ENCODE data around the gene CYP4F22.

Gene CYP4F22

GRCh38 chr19:15498910-15499309 is 9.4 kb upstream of the CYP4F22 start:
- H3K4me1 ChIP-seq (ENCODE audit: low read length) = no peaks in the 10 kb centered on the region
- no peak overlapping the region for H3K9ac ChIP-seq (ENCODE audit: low read length)
- H3K27ac ChIP-seq (ENCODE audit: low read length) = no peak overlapping the region
- H3K79me2 ChIP-seq (ENCODE audit: low read length) = no peaks in the 10 kb centered on the region
- no peak overlapping the region for H3K4me3 ChIP-seq (ENCODE audit: low read length)
- H3K27me3 ChIP-seq (ENCODE audit: low read depth, low read length) = peaks cover 4% of the 10 kb centered on the region; the same call in 1 of the 2 replicates
- H3K9me3 ChIP-seq (ENCODE audit: insufficient read depth, low read length) = no peaks in the 10 kb centered on the region
- no peak for TF ChIP-seq EZH2phosphoT487 (IDR thresholded peaks at IDR 0.05; ENCODE audit: low read depth)
- H3K4me2 ChIP-seq (ENCODE audit: low read length) = no peak overlapping the region
- no peaks in the 10 kb centered on the region for H4K20me1 ChIP-seq (ENCODE audit: insufficient read depth, low read length)
- no peak overlapping the region for H2AFZ ChIP-seq (ENCODE audit: low read depth, low read length)
- H3K36me3 ChIP-seq (replicated peaks; ENCODE audit: low read depth, low read length) = no peaks in the 10 kb centered on the region

DNA sequence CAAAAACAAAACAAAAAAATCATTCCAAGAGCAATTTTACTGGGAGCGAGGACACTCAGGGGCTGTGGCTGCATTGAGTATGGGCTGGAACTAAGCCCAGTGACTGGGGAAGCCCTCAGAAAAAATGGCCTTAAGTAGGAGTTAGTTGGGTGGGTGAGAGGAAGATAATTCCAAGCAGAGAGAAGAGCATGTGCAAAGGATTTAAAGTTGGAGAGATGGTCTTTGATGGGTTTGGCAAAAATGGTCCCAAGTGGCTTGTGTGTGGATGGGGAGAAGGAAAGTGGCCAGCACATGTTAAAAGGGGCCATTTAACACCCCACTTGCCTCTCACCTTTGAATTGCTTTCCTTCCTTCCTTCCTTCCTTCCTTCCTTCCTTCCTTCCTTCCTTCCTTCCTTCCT is 6.7 kb upstream of the CYP4F22 start:
- TF ChIP-seq, protein P1, sequence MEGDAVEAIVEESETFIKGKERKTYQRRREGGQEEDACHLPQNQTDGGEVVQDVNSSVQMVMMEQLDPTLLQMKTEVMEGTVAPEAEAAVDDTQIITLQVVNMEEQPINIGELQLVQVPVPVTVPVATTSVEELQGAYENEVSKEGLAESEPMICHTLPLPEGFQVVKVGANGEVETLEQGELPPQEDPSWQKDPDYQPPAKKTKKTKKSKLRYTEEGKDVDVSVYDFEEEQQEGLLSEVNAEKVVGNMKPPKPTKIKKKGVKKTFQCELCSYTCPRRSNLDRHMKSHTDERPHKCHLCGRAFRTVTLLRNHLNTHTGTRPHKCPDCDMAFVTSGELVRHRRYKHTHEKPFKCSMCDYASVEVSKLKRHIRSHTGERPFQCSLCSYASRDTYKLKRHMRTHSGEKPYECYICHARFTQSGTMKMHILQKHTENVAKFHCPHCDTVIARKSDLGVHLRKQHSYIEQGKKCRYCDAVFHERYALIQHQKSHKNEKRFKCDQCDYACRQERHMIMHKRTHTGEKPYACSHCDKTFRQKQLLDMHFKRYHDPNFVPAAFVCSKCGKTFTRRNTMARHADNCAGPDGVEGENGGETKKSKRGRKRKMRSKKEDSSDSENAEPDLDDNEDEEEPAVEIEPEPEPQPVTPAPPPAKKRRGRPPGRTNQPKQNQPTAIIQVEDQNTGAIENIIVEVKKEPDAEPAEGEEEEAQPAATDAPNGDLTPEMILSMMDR (IDR thresholded peaks at IDR 0.05; ENCODE audit: low read depth, low read length) = no peak
- no peak for TF ChIP-seq EZH2phosphoT487 (IDR thresholded peaks at IDR 0.05; ENCODE audit: low read depth)
- Histone ChIP-seq H3K9ac (ENCODE audit: low read length) (no peak overlapping the region), H2AFZ (ENCODE audit: low read depth, low read length) (no peak overlapping the region), H3K4me3 (ENCODE audit: low read length) (no peak overlapping the region), H3K79me2 (ENCODE audit: low read length) (no peaks in the 10 kb centered on the region), H3K4me2 (ENCODE audit: low read length) (no peak overlapping the region), H3K36me3 (replicated peaks; ENCODE audit: low read depth, low read length) (no peaks in the 10 kb centered on the region), H3K27ac (ENCODE audit: low read length) (no peak overlapping the region), H4K20me1 (ENCODE audit: insufficient read depth, low read length) (no peaks in the 10 kb centered on the region), H3K4me1 (ENCODE audit: low read length) (no peaks in the 10 kb centered on the region), H3K9me3 (ENCODE audit: insufficient read depth, low read length) (no peaks in the 10 kb centered on the region), H3K27me3 (ENCODE audit: low read depth, low read length) (peaks cover 4% of the 10 kb centered on the region; the same call in 1 of the 2 replicates)

DNA sequence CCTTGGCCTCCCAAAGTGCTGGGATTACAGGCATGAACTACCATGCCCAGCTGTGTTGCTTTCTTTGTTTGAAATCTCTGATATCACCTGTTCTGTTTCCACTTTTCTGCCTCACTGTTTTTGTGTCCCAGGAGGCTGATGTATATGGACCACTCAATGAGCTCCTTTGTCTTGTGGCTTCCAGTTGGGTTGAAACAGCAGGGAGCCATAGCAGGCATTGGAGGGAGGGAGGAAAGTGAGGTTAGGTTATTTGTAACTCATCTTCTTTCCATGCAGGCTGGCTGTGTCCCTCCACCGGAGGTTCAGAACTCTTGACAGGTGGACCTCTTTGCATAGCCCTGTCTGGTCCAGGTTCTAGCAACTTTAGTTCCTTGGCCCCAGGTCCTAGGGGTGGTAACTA is 6.1 kb upstream of the CYP4F22 start:
- no peaks in the 10 kb centered on the region for H3K79me2 ChIP-seq (ENCODE audit: low read length)
- H2AFZ ChIP-seq (ENCODE audit: low read depth, low read length) = no peak overlapping the region
- H3K9ac ChIP-seq (ENCODE audit: low read length) = no peak overlapping the region
- H3K4me3 ChIP-seq (ENCODE audit: low read length) = no peak overlapping the region
- peaks cover 4% of the 10 kb centered on the region; the same call in 1 of the 2 replicates for H3K27me3 ChIP-seq (ENCODE audit: low read depth, low read length)
- no peaks in the 10 kb centered on the region for H4K20me1 ChIP-seq (ENCODE audit: insufficient read depth, low read length)
- no peak overlapping the region for H3K27ac ChIP-seq (ENCODE audit: low read length)
- no peaks in the 10 kb centered on the region for H3K36me3 ChIP-seq (replicated peaks; ENCODE audit: low read depth, low read length)
- H3K9me3 ChIP-seq (ENCODE audit: insufficient read depth, low read length) = no peaks in the 10 kb centered on the region
- TF ChIP-seq, protein P1 (IDR thresholded peaks at IDR 0.05; ENCODE audit: low read depth, low read length) = no peak
- no peaks in the 10 kb centered on the region for H3K4me1 ChIP-seq (ENCODE audit: low read length)
- no peak overlapping the region for H3K4me2 ChIP-seq (ENCODE audit: low read length)

DNA sequence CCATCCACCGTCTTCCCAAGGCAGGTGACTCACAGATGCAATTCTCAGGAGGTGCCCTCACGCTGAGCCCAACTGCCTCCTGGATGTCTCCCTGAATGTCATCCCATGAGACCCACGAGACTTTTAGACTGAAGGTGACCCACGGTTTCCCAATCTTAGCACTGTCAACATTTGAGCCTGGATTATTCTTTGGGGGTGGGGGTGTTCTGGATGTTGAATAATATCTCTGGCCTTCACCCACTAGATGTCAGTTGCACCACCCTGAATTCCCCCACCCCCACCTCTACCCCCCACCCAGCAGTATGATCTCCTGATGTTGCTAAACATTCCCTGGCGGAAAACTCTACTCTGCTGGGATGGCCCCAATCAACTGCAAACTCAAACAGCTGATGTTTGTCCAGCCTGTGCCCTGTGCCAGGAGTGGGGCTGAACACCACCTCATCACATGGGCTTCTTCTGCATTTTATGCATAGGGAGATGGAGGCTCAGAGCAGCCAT is 2.2 kb upstream of the CYP4F22 start:
- Histone ChIP-seq H3K4me1 (ENCODE audit: low read length) (no peaks in the 10 kb centered on the region), H3K4me3 (ENCODE audit: low read length) (no peak overlapping the region), H3K36me3 (replicated peaks; ENCODE audit: low read depth, low read length) (no peaks in the 10 kb centered on the region), H2AFZ (ENCODE audit: low read depth, low read length) (no peak overlapping the region), H3K27me3 (ENCODE audit: low read depth, low read length) (peaks cover 4% of the 10 kb centered on the region; the same call in 1 of the 2 replicates), H4K20me1 (ENCODE audit: insufficient read depth, low read length) (no peaks in the 10 kb centered on the region), H3K9me3 (ENCODE audit: insufficient read depth, low read length) (no peaks in the 10 kb centered on the region), H3K27ac (ENCODE audit: low read length) (no peak overlapping the region), H3K9ac (ENCODE audit: low read length) (no peak overlapping the region), H3K4me2 (ENCODE audit: low read length) (no peak overlapping the region), H3K79me2 (ENCODE audit: low read length) (no peaks in the 10 kb centered on the region)
- TF ChIP-seq, protein P1 (IDR thresholded peaks at IDR 0.05; ENCODE audit: low read depth, low read length) = no peak
- TF ChIP-seq EZH2phosphoT487 (IDR thresholded peaks at IDR 0.05; ENCODE audit: low read depth) = no peak

All from OCI-LY3 (cell line).